GM19395 (cell line): ENCODE results near the gene TBXA2R.

Experiments used
- ATAC-seq: cut with Tn5 transposase; IDR thresholded peaks from one replicate; pipeline ENCODE4 v1.9.1; 2021; ENCODE audit warnings: mild to moderate bottlenecking, moderate library complexity; ENCODE audit not compliant: unreplicated experiment

Gene TBXA2R

DNA sequence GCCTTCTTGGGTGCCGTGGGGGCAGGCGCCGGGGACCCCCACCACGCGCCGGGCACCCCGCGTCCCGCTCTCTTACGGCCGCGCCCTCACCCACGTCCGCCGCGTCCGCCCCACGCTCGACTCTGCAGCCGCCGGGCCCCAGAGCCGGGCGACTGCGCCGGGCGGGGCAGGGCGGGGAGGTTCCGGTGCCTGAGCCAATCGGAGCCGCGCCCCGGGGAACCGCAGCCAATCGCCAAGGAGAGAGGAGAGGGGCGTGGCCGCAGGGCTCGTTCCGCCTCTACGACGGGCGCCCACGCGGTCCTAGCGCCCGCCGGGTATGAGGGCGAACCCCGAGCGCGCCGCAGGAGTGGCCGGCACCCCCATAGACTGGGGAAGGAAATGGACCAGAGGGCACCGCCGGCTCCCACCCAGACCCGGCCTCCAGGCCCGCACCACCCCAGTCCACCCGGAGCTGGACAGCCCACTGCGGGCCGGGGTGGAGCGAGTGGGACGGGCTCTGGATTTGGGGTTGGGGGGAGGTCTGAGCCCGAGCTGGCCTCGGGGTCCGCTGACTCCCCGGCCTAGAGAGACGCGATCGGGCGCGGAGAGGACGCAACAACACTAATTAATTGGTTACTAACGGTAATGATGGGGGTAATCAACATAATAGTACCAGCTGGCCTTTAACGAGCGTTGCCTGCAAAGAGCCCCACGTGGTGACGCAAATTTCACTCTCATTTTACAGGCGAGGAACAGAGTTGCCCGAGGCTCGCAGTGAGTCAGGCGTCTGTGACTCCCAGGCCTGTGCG is 49.0 kb downstream of the TBXA2R start, which contains the start of gene MFSD12:
Gene MFSD12 (minus strand): TSS at position 126 of the 788 bp plus-strand sequence. CDS start 183 bp downstream, outside the sequence.
- peak; percentile 77 for ATAC-seq

DNA sequence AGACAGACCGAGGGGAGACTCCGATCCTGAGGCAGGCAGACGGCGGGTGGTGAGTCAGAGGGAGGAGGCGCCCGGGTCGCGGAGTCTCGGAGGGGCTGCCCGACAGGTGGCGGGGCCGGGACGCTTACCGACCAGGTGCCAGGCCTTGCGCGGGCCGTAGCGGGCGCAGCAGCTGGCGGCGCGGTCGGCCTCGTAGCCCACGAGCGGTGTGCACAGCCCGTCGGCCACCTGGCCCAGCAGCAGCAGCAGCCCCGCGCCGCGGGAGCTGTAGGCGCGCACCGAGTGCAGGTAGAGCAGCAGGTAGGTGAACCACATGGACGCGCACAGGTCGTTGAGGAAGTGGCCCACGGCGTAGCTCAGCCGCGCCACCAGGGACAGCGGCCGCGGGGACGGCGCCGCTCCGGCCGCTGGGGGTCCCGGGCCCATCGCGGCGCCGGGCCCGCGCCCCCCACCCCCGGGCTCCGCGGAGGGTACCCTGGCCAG is 49.7 kb downstream of the TBXA2R start:
- ATAC-seq: peak; percentile 25

- no peak for ATAC-seq
Measured at GRCh38 chr19:3556423-3556977, 50.2 kb downstream of the TBXA2R start.

DNA sequence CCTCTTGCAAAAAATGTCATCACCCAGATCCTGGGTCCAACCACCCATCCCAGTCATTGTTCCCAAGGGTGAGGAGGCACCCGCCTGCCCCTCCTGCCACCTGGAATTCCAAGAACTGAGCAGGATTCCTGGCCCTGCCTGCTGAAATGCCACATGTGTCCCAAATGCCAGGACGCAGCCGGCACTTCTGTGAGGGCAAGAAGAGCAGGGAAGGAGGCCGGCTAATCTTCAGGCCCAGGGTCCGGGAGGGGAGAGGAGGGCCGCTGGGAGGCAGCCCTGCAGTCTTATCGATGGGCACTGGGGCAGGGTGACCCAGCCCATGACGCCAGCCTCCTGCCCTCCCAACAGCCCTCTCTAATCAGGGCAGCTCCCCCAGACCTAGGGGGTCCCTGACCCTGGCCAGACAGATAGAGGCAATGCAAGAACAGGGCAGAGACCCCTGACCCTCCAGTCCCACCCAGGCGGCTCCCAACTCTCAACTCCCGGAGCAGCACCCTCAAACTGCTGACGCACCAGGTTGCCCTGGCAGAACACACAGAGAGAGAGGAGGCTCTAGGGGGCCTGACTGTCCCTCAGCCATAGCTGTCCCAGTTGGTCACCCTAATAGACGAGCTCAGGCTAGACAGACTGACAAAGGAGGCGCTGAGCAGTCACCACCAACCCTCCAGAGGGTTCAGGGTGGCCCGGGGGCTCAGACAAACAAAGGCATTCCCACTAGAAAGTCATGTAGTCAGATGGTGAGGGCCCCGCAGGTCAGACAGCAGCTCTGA is 50.8 kb downstream of the TBXA2R start:
- ATAC-seq: no peak

DNA sequence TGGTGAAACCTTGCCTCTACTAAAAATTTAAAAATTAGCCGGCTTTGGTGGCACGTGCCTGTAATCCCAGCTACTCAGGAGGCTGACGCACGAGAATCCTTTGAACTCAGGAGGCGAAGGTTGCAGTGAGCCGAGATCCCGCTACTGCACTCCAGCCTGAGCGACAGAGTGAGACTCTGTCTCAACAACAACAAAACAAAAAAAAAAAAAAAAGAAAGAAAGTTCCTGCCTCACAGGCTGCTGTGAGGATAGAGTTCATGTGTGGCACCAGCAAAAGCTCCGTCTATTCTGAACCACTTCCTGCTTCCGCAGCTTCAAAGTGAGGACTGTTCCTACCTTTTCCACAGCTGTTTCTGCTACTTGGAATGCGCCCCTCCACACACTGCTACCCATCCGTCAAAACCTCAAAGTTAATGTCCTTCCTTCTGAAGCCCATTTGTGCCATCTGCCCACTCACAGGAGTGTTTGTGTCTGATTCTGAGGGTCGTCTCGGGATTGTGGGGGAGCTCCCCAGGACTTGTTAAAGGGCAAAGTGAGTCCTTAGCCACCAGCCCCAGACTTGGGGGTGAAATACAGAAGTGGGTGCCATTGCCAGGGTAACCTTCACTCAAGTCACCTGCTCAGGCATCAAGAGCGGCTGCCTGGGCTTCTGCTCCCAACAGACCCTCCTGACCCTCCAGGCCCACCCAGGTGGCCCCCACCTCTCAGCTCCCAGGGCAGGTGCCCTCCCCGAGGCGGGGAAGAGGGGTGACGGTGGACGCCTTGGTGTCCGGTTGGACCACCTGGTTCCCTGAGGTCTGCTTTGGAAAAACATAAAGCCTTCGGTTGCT is 52.2 kb downstream of the TBXA2R start:
- ATAC-seq: no peak

DNA sequence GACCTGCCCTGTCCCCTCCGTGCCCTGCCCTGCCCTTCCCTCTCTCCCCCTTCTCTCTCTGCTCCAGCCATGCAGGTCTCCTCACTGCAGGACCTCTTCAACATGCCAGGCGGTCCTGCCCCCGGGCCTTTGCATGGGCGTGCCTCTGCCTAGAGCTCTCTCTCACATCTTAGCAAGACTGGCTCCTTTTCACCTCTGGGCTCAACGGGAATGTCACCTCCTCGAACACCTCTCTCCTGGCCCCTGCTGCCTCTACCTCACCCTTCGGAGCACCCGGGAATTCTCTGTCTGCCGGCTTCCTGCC is 54.9 kb downstream of the TBXA2R start:
- ATAC-seq: no peak

- no peak for ATAC-seq
Measured at GRCh38 chr19:3550947-3551791, 55.5 kb downstream of the TBXA2R start.

DNA sequence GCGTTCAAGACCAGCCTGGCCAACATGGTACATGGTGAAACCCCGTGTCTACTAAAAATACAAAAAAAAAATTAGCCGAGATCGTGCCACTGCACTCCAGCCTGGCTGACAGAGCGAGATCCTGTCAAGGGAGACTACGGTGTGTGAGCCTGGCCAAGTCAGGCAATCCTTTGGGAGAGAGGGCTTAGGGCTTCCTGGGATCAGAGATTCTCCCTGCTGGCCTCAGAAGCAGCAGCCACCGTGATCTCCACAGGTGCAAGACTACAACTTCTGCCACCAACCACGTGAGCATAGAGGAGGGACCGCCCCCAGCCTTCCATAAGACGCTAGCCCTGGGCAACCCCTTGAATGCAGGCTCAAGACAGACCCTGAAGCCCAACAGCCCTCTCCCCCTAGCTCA is 56.9 kb downstream of the TBXA2R start:
- ATAC-seq: no peak

- no peak for ATAC-seq
Measured at GRCh38 chr19:3548606-3549005, 58.1 kb downstream of the TBXA2R start.

DNA sequence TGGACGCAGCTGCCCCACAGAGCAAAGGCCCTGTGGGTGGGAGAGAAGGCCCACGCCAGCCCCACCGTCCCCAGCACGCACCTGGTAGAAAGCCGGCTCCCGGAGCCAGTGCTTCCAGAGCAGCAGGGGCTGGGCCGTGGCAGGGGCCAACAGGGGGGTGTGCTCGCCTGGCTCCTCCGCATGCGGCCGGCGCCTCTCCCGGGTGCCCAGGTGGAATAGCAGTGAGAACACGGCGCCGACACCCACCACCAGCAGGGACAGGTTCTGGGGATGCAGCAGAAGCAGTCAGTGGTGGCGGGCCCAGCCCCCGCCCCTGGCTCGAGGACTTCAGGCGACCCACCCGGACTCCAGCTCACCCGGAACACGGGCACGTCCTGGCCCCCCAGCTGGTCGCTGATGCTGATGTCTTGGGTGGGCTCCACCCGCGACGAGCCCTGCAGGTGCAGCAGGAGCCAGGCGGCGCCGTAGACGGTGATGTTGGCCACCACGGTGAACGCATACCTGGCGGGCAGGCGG is 58.9 kb downstream of the TBXA2R start:
- no peak for ATAC-seq

DNA sequence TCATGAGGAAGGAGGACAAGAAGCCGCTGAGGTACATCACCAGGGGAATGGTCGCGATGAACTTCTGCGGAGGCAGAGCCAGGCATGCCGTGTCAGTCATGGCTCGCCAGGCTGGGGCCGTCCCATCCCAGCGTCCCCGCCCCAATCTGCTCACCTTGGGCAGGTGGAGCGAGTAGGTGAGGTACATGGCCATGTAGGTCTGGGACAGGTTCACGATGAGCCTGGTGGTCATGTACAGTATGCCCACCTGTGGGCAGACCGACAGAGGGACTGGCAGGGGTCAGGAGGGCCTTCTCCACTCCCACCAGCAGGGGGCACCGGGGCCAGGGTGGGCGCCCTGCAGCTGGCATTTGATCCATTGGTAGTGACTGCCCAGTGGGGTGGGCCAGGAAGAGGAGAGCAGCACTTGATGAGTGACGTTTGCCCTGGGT is 59.4 kb downstream of the TBXA2R start:
- ATAC-seq: no peak

DNA sequence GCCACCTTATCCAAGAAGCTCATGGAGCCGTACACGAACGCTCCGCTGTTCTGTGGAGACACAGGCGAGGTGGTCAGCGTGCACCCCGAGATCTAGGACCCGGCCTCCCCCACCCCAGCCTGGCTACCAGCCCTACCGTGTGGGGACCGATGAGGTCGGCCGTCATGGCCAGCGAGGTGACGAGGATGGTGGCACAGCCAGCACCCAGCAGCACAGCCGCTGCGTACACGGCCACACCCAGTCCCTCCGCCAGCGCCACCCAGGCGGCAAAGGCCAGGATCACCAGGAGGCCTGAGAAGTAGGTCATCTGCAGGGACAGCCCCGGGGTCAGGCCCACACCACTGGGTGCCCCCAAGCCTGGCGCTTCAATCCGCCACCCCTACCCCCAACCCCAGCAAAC is 60.6 kb downstream of the TBXA2R start:
- ATAC-seq: no peak

DNA sequence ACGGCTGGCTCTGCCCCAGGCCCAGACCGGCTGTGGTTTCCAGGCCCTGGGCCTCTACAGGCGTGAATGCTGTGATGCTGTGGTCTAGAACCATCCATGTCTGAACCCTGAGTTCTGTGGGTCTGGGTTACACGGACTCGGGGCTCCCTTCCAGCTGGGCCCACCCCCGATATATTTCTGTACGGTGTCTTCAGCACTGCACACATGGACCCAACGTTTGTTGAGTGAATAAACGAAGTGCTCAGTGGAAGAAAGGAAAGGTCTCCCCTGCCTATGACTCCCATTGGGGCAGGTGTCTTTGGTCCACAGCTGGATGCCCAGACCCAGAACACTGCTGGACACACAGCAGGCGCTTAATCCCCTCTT is 61.0 kb downstream of the TBXA2R start:
- no peak for ATAC-seq

DNA sequence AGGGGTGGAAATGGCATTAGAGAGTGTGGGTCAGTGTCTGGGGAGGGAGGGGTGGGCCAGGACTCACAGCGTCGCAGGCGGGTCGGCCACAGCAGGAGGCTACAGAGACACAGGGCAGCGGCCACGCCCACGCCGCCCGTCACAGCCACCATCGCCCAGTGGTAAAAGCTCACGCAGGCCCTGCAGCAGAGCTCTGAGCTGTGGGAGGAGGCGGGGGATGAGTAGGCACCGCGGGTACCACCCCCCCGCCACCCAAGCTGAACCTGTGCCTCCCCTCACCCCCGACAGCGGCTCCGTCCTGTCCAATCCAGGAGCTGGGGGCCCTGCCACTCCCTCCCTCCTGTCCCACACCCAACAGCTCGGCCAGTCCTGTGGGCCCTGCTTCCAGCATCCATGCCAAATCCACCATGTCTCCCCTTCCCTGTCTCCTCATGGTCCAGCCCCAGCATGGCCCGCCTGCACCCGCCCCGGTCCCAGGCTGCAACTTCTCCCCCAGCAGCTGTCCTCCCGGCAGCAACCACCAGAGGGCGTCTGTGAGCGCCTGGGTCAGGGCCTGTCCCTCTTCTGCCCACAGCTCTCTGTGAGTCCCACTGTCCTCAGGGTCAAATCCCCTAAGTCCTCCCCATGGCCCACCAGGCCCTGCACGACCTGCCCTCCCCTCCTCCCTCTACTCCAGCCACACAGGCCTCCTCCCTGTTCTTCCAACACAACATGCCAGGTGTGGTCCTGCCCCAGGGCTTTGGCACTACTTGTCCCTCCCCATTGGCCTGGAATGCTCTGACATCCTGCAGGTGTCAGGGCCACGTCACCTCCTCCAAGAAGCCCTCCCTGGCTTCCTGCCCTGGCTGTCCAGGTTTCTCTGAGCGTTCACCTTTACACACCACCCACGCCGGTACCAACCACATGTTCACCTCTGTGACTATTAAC is 61.7 kb downstream of the TBXA2R start:
- ATAC-seq: no peak
